Fibroblast of lung (primary cell): ENCODE results near the gene DUS1L. TPM values are rescaled to one million over a fixed set of nuclear protein-coding genes. Genes with fewer than 3 reads are reported as not detected.

Experiments used
- DNase-seq, 2 donors: peaks; one replicate each; pipeline versions ENCODE4 v3.0.0 to v3.0.0-alpha.2; 2010; ENCODE audit warnings: low read depth in 2 of 2
- H2AFZ ChIP-seq: 2 replicates; pipeline ENCODE4 v1.5.1; 2012; ENCODE audit warnings: low read length, control low read depth, inconsistent platforms
- H3K27ac ChIP-seq: 2 replicates; pipeline ENCODE4 v1.5.1; 2011; ENCODE audit warnings: low read length, control low read depth; ENCODE audit not compliant: insufficient read depth
- H3K27me3 ChIP-seq: 2 replicates; pipeline ENCODE4 v1.5.1; 2011; ENCODE audit warnings: mild to moderate bottlenecking, low read length; ENCODE audit not compliant: control insufficient read depth, insufficient read depth
- H3K36me3 ChIP-seq: 2 replicates; pipeline ENCODE4 v1.5.1; 2011; ENCODE audit warnings: low read length; ENCODE audit not compliant: control insufficient read depth, insufficient read depth
- H3K4me1 ChIP-seq: 2 replicates; pipeline ENCODE4 v1.5.1; 2011; ENCODE audit warnings: low read length; ENCODE audit not compliant: control insufficient read depth, insufficient read depth; ENCODE audit errors: extremely low read depth
- H3K4me2 ChIP-seq: 2 replicates; pipeline ENCODE4 v1.5.1; 2011; ENCODE audit warnings: low read length, control low read depth; ENCODE audit not compliant: insufficient read depth; ENCODE audit errors: extremely low read depth
- H3K4me3 ChIP-seq, 4 experiments: fragments of 200-600 bp in 1 of 4; sonication (generic) in 1 of 4; replicated peaks in 1 of 4; 2 replicates each; pipeline ENCODE4 v1.5.1; 2011 to 2016; ENCODE audit warnings: low read length in 4 of 4, low read depth in 3 of 4, mild to moderate bottlenecking in 3 of 4, control low read depth in 2 of 4, inconsistent platforms in 1 of 4, mixed read lengths in 1 of 4; ENCODE audit not compliant: insufficient read depth in 1 of 4; ENCODE audit errors: control extremely low read depth in 1 of 4
- H3K79me2 ChIP-seq: 2 replicates; pipeline ENCODE4 v1.5.1; 2012; ENCODE audit warnings: mild to moderate bottlenecking, low read length, inconsistent platforms; ENCODE audit not compliant: control insufficient read depth, insufficient read depth
- H3K9ac ChIP-seq: 2 replicates; pipeline ENCODE4 v1.5.1; 2011; ENCODE audit warnings: mild to moderate bottlenecking, low read length, control low read depth; ENCODE audit not compliant: insufficient read depth
- H3K9me3 ChIP-seq: 2 replicates; pipeline ENCODE4 v1.5.1; 2012; ENCODE audit warnings: low read depth, low read length; ENCODE audit not compliant: control insufficient read depth, insufficient read depth
- H4K20me1 ChIP-seq: 2 replicates; pipeline ENCODE4 v1.5.1; 2011; ENCODE audit warnings: low read length; ENCODE audit not compliant: control insufficient read depth, insufficient read depth; ENCODE audit errors: extremely low read depth
- EZH2 ChIP-seq: IDR thresholded peaks from 2 replicates; pipeline ENCODE4 v1.5.1; 2012; ENCODE audit warnings: low read length, control low read depth, mild to moderate bottlenecking; ENCODE audit errors: missing control alignments
- polyA minus RNA-seq: library from RNA; depleted of rRNA, polyadenylated mRNA; stranded (reverse); fragments of >200 nt; gene quantifications from 2 replicates; pipeline ENCODE4 v1.2.3, GENCODE V29; 2011; ENCODE audit warnings: low replicate concordance
- polyA plus RNA-seq, 2 donors: library from polyadenylated mRNA; depleted of rRNA in 1 of 2; stranded (reverse) in 1 of 2; unstranded in 1 of 2; fragments of >200 nt; gene quantifications; 2 replicates each; pipeline ENCODE4 v1.2.1, GENCODE V29; 2011 to 2012; ENCODE audit warnings: missing spikeins in 1 of 2
- total RNA-seq: library from RNA; depleted of rRNA; stranded (reverse); fragments of >200 nt; gene quantifications from 2 replicates; pipeline ENCODE4 v1.2.1, GENCODE V29; 2014
- TF ChIP-seq, protein P1 (sequence below), 2 donors: IDR thresholded peaks in 1 of 2; conservative IDR thresholded peaks in 1 of 2; 1 replicate in 1 of 2; 2 replicates in 1 of 2; pipeline ENCODE4 v1.5.1; 2011 to 2012; ENCODE audit warnings: low read length in 2 of 2, control low read depth in 1 of 2, inconsistent platforms in 1 of 2, low read depth in 1 of 2, mild to moderate bottlenecking in 1 of 2

DUS1L gene
- total RNA-seq (41.0 and 46.2 TPM in 2 replicates), polyA plus RNA-seq (24.6 and 40.9 TPM in 2 replicates), polyA minus RNA-seq (21.8 and 64.3 TPM in 2 replicates)
- polyA plus RNA-seq (2012), result 31.9 and 53.3 TPM in 2 replicates

DNA sequence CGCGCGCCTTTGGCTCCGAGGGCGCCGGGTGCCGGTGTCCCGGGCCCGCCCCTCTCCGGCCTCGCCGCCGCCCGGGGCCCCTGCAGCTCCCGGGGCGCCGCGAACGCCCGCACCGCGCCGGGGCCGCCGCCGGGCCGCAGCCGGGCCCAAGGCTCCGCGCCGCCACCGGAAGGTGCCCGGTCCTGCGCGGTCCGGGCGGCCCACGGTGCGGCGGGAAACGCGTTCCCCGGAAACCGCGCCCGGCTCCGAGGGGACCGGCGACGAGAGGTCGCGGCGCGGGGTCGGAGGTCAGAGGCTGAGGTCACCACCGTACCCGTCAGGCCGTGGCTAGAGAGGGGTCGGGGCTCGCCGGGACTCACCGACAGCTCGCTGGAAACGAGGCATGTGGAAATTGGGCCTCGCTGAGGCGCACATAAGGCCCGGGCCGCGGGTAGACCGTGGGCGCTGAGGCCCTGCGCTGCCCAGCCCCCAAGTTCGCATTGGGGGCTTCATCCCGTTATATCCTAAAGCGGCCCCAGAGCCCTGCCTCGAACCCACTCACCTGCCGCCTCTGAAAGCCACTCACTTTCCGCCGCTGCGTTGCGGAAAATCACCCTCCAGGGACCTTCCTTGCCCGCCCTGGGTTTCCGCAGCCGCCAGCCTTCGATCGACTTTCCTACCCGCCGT lies at the start of gene DUS1L:
Gene DUS1L (minus strand): TSS at position 167 of the 666 bp plus-strand sequence. CDS start 745 bp downstream, outside the sequence.
- peak within 1 kb of the TSS; percentile 97 for H3K4me2 ChIP-seq
- H3K79me2 ChIP-seq, result peaks cover 12% of the 10 kb centered on the region
- peak within 1 kb of the TSS; percentile 79 for H3K9ac ChIP-seq
- no peaks in the 10 kb centered on the region for H3K27me3 ChIP-seq
- H3K4me1 ChIP-seq, result no peaks in the 10 kb centered on the region
- peak; percentile 49 to 61 for DNase-seq
- H3K36me3 ChIP-seq, result peaks cover 16% of the 10 kb centered on the region
- TF ChIP-seq, protein P1, sequence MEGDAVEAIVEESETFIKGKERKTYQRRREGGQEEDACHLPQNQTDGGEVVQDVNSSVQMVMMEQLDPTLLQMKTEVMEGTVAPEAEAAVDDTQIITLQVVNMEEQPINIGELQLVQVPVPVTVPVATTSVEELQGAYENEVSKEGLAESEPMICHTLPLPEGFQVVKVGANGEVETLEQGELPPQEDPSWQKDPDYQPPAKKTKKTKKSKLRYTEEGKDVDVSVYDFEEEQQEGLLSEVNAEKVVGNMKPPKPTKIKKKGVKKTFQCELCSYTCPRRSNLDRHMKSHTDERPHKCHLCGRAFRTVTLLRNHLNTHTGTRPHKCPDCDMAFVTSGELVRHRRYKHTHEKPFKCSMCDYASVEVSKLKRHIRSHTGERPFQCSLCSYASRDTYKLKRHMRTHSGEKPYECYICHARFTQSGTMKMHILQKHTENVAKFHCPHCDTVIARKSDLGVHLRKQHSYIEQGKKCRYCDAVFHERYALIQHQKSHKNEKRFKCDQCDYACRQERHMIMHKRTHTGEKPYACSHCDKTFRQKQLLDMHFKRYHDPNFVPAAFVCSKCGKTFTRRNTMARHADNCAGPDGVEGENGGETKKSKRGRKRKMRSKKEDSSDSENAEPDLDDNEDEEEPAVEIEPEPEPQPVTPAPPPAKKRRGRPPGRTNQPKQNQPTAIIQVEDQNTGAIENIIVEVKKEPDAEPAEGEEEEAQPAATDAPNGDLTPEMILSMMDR (conservative IDR thresholded peaks at IDR 0.05 in 1 of 2, IDR thresholded peaks at IDR 0.05 in 1 of 2; ENCODE audit: low read depth in 1 of 2, low read length in 2 of 2), result no peak
- no peak for TF ChIP-seq EZH2
- H3K4me3 ChIP-seq, result peak within 1 kb of the TSS; percentile 53 to 85 (median 80)
- peak within 1 kb of the TSS; percentile 62 for H3K27ac ChIP-seq
- no peaks in the 10 kb centered on the region for H3K9me3 ChIP-seq
- no peaks in the 10 kb centered on the region for H4K20me1 ChIP-seq
- H2AFZ ChIP-seq, result peak within 1 kb of the TSS; percentile 98

DNA sequence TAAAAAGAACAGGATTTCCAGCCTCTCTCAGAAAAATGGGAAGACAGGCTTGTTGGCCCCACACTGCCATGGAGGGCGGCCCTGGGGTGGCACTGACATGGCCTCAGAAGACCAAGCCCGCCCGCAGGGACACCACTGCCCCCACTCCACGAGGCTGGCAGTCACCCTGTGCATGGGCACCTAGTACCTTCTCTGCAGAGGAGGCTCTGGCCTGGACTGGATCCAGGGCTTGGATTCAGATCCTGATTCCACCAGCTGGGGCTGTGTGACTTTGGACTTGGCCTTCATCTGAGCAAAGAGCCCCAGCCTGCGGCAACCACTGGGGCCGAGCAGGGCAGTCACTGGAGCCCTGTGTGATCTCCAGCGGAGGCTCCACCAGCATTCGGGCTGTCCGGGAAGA lies 49.3 kb upstream of the DUS1L start:
- Histone ChIP-seq H3K36me3 (no peaks in the 10 kb centered on the region), H3K4me1 (no peaks in the 10 kb centered on the region), H3K4me3 (no peak overlapping the region), H3K27ac (no peak overlapping the region), H3K4me2 (no peak overlapping the region), H3K27me3 (no peaks in the 10 kb centered on the region), H2AFZ (no peak overlapping the region), H3K9me3 (no peaks in the 10 kb centered on the region), H3K79me2 (no peaks in the 10 kb centered on the region), H3K9ac (no peak overlapping the region), H4K20me1 (no peaks in the 10 kb centered on the region)
- DNase-seq, result no peak
- no peak for TF ChIP-seq EZH2
- TF ChIP-seq, protein P1 (conservative IDR thresholded peaks at IDR 0.05 in 1 of 2, IDR thresholded peaks at IDR 0.05 in 1 of 2; ENCODE audit: low read depth in 1 of 2, low read length in 2 of 2), result no peak

DNA sequence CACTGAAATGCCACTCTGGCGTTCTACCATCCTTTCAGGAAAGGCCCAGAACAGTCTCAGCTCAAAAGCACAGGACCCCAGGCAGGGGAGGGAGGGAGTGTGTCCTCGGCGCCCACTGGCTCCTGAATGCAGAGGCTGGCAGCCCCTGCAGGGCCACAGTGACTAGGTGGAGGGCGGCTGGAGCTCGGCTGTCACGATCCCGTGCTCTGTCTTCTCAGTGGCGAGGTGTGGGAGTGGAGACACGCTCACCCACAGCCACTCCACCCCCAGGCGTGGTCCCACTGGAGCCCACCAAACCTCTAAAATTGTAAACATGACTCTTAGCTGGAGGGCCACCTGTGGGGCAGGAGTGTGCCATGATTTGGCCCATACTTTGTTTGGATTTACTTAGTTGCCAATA lies 48.8 kb upstream of the DUS1L start:
- no peaks in the 10 kb centered on the region for H3K27me3 ChIP-seq
- H3K9ac ChIP-seq, result no peak overlapping the region
- no peak overlapping the region for H2AFZ ChIP-seq
- no peak for TF ChIP-seq EZH2
- TF ChIP-seq, protein P1 (conservative IDR thresholded peaks at IDR 0.05 in 1 of 2, IDR thresholded peaks at IDR 0.05 in 1 of 2; ENCODE audit: low read depth in 1 of 2, low read length in 2 of 2), result no peak
- no peak for DNase-seq
- no peak overlapping the region for H3K27ac ChIP-seq
- H3K4me2 ChIP-seq, result no peak overlapping the region
- H4K20me1 ChIP-seq, result no peaks in the 10 kb centered on the region
- H3K9me3 ChIP-seq, result no peaks in the 10 kb centered on the region
- H3K4me1 ChIP-seq, result no peaks in the 10 kb centered on the region
- H3K79me2 ChIP-seq, result no peaks in the 10 kb centered on the region
- H3K36me3 ChIP-seq, result no peaks in the 10 kb centered on the region
- H3K4me3 ChIP-seq, result no peak overlapping the region
